GM21825 (cell line): Measurements from ENCODE around the gene HOXB1.

Experiments used
- ATAC-seq: cut with Tn5 transposase; IDR thresholded peaks from one replicate; pipeline ENCODE4 v1.9.1; 2021; ENCODE audit warnings: mild to moderate bottlenecking, moderate library complexity; ENCODE audit not compliant: unreplicated experiment

The HOXB1 gene

GRCh38 chr17:48530887-48531272 is at the start of gene HOXB1:
HOXB1 (minus strand) TSS chr17:48531011; CDS start chr17:48530904, 107 bp downstream.
- ATAC-seq = no peak

GRCh38 chr17:48579760-48580554 is 49.1 kb upstream of the HOXB1 start:
- ATAC-seq = no peak

GRCh38 chr17:48579471-48579759 is 48.6 kb upstream of the HOXB1 start:
- no peak for ATAC-seq

- ATAC-seq = peak; percentile 23
Measured at GRCh38 chr17:48578616-48579470, 48.0 kb upstream of the HOXB1 start.

GRCh38 chr17:48577946-48578615 is 47.3 kb upstream of the HOXB1 start, which contains the start of gene HOXB4:
HOXB4 (minus strand) TSS chr17:48578350; CDS start chr17:48578319, 31 bp downstream.
- ATAC-seq = peak; percentile 44

GRCh38 chr17:48577330-48577945 is 46.6 kb upstream of the HOXB1 start:
- peak; percentile 5 for ATAC-seq

- ATAC-seq = no peak
Measured at GRCh38 chr17:48576479-48577309, 45.9 kb upstream of the HOXB1 start.

GRCh38 chr17:48575673-48576478 is 45.1 kb upstream of the HOXB1 start:
- ATAC-seq = no peak

GRCh38 chr17:48575066-48575582 is 44.3 kb upstream of the HOXB1 start:
- ATAC-seq = no peak

- no peak for ATAC-seq
Measured at GRCh38 chr17:48574505-48575065, 43.8 kb upstream of the HOXB1 start.

DNA sequence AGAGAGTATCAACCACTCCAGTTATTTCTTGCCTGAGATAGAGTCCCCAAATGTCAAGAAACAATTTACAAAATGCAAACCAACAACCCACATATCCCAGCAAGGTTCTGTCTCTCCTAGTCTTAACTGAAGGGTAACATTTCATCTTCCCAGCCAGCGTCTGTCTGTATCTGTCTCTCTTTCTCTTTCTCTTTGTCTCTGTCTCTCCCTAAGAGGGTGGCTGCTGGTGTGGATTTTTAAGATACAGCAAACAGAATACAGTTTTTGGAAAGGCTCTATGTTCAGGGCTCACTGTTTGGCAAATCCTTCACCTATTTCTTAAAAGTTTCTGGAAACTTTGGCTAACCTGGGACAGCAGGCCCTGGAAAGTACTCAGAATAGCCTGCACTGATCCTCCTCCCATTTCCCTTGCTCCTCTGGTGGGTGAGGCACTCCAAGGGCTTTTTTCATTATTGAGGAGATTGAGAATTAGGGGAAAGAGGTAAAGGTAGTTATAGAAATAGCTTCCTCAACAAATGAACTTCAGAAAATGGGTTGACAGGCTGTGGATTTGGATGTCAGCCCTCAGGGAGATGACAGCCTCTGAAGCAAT is 41.1 kb upstream of the HOXB1 start:
- ATAC-seq = no peak

DNA sequence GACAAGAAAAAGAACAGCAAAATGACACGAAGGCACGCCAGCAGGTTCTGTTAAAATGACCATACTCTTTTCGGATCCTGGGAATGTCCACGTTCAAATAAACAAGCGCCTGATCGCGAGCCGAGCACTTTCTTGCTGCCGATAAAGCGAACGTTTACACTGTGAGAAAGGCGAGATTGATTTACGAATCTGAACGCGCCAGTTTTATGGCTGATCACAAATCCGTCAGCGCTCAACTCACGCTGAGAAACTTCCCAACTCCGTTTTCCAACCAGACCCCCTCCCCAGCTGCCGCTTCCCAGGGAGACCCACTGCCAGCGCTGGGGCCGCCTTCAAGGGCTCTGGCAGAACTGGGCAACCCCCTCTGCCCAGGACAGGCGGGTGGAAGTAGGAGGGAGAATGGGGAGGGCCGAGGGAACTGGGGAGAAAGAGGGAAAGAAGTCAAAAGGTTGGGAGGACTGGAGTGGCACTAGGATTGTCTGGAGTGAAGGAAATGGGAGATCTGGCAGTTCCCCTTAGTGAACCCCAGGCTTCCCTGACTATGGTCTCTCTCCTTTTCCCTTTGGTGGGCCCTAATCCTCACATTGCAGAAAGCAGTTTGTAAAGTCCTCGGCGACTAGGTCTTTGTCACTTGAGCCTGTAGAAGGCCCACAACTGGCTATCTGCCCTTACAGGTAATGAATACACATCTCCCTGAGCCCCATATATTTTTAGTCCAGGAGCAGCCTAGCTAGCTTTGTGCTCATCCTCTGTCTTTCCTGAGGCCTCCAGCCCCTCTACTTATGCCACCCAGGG is 40.4 kb upstream of the HOXB1 start:
- no peak for ATAC-seq

GRCh38 chr17:48570325-48571023 is 39.7 kb upstream of the HOXB1 start:
- no peak for ATAC-seq

DNA sequence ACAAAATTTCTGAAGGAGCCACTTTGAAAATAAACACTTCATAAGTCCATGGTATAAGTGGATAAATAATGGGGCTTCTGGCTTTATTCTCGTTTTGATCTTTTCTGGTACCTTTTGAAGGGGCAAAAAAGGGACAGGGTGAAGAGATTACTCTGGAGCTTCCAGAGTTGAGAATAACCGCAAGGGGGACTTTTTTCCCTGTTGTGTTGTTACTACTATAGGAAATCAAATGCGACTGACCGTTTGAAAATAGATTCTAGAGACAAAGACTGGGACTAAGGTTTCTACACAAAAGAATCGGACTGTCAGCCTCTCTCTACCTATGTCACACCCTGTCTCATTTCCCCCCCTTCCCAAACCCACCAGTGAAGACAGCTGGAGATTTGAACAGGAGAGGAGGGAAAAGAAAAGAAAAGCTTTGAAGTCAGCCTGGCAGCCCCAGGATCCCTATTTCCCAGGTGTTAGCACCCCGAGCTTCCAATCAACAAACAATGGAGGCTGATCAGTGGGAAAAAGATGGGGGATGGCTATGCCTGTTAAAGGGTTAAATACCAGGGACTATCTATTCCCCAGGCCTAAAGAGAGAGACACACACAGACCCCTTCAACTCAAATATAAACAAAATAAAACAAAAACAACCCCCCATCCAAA is 39.0 kb upstream of the HOXB1 start:
- ATAC-seq = no peak

GRCh38 chr17:48569240-48569582 is 38.4 kb upstream of the HOXB1 start:
- no peak for ATAC-seq

DNA sequence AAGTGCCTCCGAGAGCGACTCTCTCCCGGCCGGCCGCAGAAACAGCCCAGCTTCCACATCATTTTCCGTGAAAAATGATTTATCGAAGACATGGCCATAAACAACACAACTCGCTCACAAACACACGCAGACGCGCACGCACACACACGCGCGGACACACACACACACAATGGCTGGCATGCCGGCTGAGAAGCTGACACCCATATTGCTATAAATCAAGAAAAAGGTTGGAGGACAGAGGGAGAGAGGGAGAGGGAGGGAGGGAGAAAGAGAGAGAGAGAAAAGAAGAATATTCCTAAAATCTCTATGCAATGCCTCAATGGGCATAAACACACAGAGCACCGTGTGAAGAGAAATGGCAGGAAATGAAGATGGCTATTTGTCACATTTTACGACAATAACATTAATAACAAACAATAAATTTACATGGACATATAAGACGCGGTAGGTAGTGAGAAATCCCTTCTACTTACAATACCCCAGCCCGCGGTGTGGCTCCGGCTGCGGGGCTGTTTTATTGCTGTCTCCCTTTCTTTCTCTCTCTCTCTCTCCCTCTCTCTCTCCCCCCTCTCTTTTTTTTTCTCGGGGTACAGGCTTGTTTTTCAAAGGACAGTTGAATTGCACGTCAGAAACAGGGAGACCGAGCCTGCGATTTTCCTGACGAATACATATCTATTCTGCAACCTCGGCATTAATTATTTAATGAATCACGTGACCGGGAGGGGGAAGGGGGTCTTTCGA is 37.9 kb upstream of the HOXB1 start:
- ATAC-seq = no peak
